Memory B cell (primary cell): Measurements from ENCODE around the gene CASZ1.

Experiments used
- ATAC-seq: fragments of 150-1000 bp; cut with Tn5 transposase; 2 replicates; pipeline ENCODE4 v1.10.0; 2021; ENCODE audit warnings: low read depth, mild to moderate bottlenecking, moderate library complexity
- DNase-seq, 2 donors: peaks; one replicate each; pipeline ENCODE4 v3.0.0; 2022; ENCODE audit warnings: low spot score in 2 of 2
- H3K27ac Mint-ChIP-seq: one replicate; pipeline ENCODE4 v1.8.0; 2022; ENCODE audit warnings: mild to moderate bottlenecking, moderate library complexity, mixed read lengths
- H3K27me3 Mint-ChIP-seq: one replicate; pipeline ENCODE4 v1.8.0; 2022; ENCODE audit warnings: mixed read lengths
- H3K36me3 Mint-ChIP-seq: one replicate; pipeline ENCODE4 v1.8.0; 2022; ENCODE audit warnings: mild to moderate bottlenecking, mixed read lengths
- H3K4me1 Mint-ChIP-seq: one replicate; pipeline ENCODE4 v1.8.0; 2022; ENCODE audit warnings: mixed read lengths
- H3K4me3 Mint-ChIP-seq: one replicate; pipeline ENCODE4 v1.8.0; 2022; ENCODE audit warnings: mild to moderate bottlenecking, moderate library complexity, mixed read lengths
- H3K9me3 Mint-ChIP-seq: one replicate; pipeline ENCODE4 v1.8.0; 2022; ENCODE audit warnings: mixed read lengths

CASZ1 gene

DNA sequence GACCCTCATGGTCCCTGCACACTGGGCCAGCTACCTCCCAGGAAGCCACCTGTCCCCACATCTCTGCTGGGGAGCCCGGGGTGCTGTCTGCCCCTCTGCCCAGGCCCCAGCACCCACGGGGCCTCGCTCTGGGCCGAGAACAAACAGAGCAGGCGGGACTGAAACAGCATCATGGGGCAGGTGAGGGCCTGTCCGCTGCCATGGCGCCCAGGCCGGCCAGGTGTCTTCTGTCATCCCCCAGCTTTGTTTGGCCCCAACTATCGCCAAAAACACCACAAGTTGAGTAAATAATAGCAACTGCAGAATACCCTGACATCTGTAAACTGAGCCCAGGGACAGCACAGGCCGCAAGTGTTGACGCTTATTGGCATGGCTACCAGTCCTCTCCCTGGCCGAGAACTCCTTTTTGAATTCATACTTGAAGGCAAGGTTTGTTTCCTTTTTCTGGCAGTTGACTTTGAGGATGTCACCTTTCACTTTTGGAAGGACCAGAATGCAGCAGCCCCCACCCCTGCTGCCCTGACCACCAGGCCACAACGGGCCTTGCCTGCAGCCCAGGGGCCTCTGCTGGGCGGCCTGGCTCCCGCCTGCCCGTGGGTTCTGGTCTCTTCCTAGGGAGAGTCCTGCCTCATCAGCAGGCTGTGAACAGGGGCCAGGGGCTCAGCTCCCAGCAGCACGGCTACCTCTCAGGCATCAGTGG, 152.7 kb downstream of the CASZ1 start:
- Mint-ChIP-seq H3K9me3 (no peaks in the 10 kb centered on the region), H3K4me1 (no peaks in the 10 kb centered on the region), H3K27ac (no peak overlapping the region), H3K27me3 (no peaks in the 10 kb centered on the region), H3K4me3 (no peak overlapping the region), H3K36me3 (peaks cover 16% of the 10 kb centered on the region)
- DNase-seq: no peak
- no peak for ATAC-seq

GRCh38 chr1:10642403-10643080, 153.9 kb downstream of the CASZ1 start:
- no peak overlapping the region for H3K4me3 Mint-ChIP-seq
- H3K36me3 Mint-ChIP-seq: peaks cover 16% of the 10 kb centered on the region
- no peaks in the 10 kb centered on the region for H3K4me1 Mint-ChIP-seq
- no peaks in the 10 kb centered on the region for H3K27me3 Mint-ChIP-seq
- ATAC-seq (no peak), DNase-seq (no peak)
- no peak overlapping the region for H3K27ac Mint-ChIP-seq
- no peaks in the 10 kb centered on the region for H3K9me3 Mint-ChIP-seq

GRCh38 chr1:10641976-10642375, 154.5 kb downstream of the CASZ1 start:
- Mint-ChIP-seq H3K27ac (no peak overlapping the region), H3K27me3 (no peaks in the 10 kb centered on the region), H3K36me3 (peaks cover 17% of the 10 kb centered on the region), H3K4me3 (no peak overlapping the region), H3K9me3 (no peaks in the 10 kb centered on the region), H3K4me1 (no peaks in the 10 kb centered on the region)
- ATAC-seq (no peak), DNase-seq (no peak)

GRCh38 chr1:10640843-10641553, 155.4 kb downstream of the CASZ1 start:
- Mint-ChIP-seq H3K27ac (no peak overlapping the region), H3K4me1 (no peaks in the 10 kb centered on the region), H3K4me3 (no peak overlapping the region), H3K36me3 (peaks cover 16% of the 10 kb centered on the region), H3K27me3 (no peaks in the 10 kb centered on the region), H3K9me3 (no peaks in the 10 kb centered on the region)
- DNase-seq: no peak
- no peak for ATAC-seq

DNA sequence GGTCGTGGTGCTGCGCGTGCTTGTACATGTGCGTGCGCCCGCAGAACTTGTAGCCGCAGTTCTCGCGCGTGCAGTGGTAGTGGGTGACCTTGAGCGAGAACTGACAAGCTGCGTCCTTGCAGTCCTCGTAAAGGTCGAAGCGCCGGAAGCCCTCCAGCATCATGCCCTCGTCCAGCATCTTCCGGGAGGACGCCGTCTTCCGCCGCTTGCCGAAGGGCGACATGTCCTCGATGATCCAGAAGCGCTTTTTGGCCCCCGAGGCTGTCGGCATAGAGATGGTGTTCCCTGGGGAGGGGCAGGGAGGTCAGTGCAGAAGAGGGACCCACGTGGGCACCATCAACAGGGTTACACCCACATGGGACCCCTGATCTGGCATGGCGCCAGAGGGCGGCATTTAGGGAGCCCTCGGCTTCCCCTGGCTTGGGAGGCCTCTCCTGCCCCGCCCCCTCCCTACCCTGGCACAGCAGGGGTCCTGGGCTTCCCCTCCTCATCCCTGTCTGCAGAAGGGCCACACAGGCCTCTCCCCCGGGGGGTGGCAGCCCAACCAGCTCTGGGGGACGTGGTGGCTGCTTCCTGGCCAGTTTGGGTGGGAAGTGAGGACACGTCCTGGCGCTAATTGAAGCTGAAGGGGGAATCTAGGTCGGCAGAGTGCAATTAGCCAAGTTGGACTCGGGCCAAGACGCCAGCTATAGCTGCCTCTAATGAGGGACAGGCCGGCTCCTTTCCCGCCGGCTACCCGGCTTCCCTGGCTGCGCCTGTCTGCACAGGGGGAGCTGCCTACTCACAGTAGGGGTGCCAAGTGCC, 156.5 kb downstream of the CASZ1 start:
- H3K4me3 Mint-ChIP-seq: no peak overlapping the region
- peaks cover 11% of the 10 kb centered on the region for H3K36me3 Mint-ChIP-seq
- H3K27me3 Mint-ChIP-seq: no peaks in the 10 kb centered on the region
- H3K9me3 Mint-ChIP-seq: no peaks in the 10 kb centered on the region
- no peak overlapping the region for H3K27ac Mint-ChIP-seq
- no peaks in the 10 kb centered on the region for H3K4me1 Mint-ChIP-seq
- DNase-seq (no peak), ATAC-seq (no peak)

- H3K4me1 Mint-ChIP-seq: no peaks in the 10 kb centered on the region
- ATAC-seq (no peak), DNase-seq (no peak)
- H3K4me3 Mint-ChIP-seq: no peak overlapping the region
- H3K9me3 Mint-ChIP-seq: no peaks in the 10 kb centered on the region
- H3K27ac Mint-ChIP-seq: no peak overlapping the region
- H3K36me3 Mint-ChIP-seq: peaks cover 11% of the 10 kb centered on the region
- no peaks in the 10 kb centered on the region for H3K27me3 Mint-ChIP-seq
These were observed 157.3 kb downstream of the CASZ1 start for GRCh38 chr1:10639011-10639774.

DNA sequence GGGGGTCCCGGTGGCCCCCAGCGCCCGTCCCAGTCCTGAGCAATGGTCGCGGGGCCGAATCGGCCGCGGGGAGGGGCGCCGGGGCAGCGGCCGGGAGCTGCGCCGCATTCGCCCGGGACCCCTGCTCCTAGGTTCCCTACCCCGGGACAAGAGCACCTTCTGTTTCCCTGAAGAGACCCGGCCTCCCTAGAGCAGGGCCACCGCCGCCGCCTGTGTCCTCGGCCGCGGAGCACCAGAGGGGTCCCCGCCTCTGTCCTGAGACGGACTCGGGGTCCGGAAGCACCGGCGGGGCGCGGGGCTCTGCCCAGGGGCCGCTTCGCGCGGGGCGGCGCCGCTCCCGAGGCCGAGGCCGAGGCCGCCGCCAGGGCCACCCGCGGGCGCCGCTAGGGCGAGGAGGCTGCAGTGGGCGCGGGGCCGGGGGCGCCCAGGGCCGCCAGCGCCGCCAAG, 157.9 kb downstream of the CASZ1 start:
- H3K9me3 Mint-ChIP-seq: no peaks in the 10 kb centered on the region

DNA sequence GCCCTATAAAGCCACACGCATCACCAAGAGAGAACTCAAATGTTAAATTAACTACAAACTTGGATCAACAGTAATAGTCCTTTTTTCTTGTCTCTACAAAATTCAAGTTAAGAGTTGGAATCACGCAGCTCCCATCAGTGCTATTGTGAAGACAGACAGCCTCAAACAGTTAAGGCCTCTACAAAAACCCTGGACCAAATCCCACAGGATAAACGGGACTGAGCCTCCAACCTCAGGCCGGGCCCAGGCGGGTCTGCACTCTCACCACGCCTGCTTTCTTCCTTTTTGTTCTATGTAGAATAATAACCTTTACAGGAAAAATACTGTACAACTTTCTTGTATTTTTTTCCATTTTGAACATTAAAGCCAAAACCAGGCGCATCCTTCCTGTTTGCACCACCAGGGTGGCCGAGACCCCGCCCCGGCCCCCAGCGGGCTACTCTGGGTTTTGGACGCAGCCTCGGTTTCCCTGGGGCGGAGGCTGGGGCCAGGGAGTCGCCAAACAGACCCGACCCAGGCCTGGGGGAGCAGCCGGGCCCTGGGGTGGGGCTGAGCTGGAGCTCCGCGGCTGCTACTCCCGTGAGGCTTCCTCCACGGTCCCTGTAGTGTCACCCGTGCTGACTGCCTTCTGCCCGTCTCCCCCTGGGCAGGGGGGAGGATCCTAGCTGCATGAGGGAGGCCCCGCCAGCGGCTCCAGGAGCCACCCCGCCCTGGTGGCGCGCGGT, 158.4 kb downstream of the CASZ1 start:
- H3K9me3 Mint-ChIP-seq: no peaks in the 10 kb centered on the region
- ATAC-seq (no peak), DNase-seq (no peak)
- H3K4me3 Mint-ChIP-seq: no peak overlapping the region
- H3K27me3 Mint-ChIP-seq: no peaks in the 10 kb centered on the region
- peaks cover 11% of the 10 kb centered on the region for H3K36me3 Mint-ChIP-seq
- no peaks in the 10 kb centered on the region for H3K4me1 Mint-ChIP-seq
- no peak overlapping the region for H3K27ac Mint-ChIP-seq

More for the DNA sequence above, 157.9 kb downstream of the CASZ1 start:
- Mint-ChIP-seq H3K36me3 (peaks cover 11% of the 10 kb centered on the region), H3K4me1 (no peaks in the 10 kb centered on the region), H3K27me3 (no peaks in the 10 kb centered on the region), H3K27ac (no peak overlapping the region), H3K4me3 (no peak overlapping the region)
- DNase-seq (no peak), ATAC-seq (no peak)

GRCh38 chr1:10637400-10637799, 159.0 kb downstream of the CASZ1 start:
- ATAC-seq: no peak
- H3K4me3 Mint-ChIP-seq: no peak overlapping the region

GRCh38 chr1:10635992-10636391, 160.5 kb downstream of the CASZ1 start:
- no peak for DNase-seq
- Mint-ChIP-seq H3K4me3 (no peak overlapping the region), H3K27me3 (no peaks in the 10 kb centered on the region), H3K4me1 (no peaks in the 10 kb centered on the region), H3K27ac (no peak overlapping the region), H3K9me3 (no peaks in the 10 kb centered on the region), H3K36me3 (peaks cover 5% of the 10 kb centered on the region)
- ATAC-seq: no peak

More at GRCh38 chr1:10637400-10637799, 159.0 kb downstream of the CASZ1 start:
- Mint-ChIP-seq H3K27me3 (no peaks in the 10 kb centered on the region), H3K4me1 (no peaks in the 10 kb centered on the region), H3K36me3 (peaks cover 11% of the 10 kb centered on the region), H3K27ac (no peak overlapping the region), H3K9me3 (no peaks in the 10 kb centered on the region)
- no peak for DNase-seq

DNA sequence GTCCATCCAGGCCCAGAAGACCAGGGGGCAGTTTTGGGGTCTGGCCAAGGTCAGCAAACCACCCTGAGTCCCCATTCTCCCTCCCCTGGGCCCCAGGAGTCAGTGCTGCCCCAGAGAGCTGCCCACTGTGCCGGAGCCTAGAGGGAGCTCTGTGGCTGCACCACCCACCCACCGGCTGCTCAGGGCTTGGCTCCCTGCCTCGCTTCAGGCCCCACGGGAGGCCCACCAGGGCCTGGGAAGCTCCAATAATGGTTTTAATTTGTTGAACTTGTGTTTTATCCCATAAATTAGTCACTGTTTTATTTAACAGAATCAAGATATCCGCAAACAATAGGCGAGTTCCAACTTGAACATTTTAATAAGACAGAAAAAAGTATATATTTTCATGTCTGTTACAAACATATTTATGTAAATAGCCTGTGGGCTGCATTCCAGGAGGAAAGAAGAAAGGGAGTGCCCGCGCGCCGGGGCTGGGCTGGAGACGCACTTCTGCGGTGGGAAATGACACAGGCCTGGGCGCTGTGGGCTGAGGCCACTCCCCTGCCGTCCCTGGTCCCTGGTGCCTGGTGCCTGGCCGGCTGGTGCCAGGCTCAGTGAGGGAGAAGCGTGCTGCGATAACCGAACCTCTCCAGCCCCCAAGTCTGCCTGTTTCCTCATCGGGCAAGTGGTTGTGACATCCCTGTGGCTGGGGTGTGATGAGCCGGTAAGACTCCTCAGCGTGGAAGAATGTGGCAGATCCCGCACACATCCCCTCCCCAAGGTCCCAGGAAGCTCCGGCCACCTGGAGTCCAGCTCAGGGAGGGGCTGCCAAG, 161.2 kb downstream of the CASZ1 start:
- Mint-ChIP-seq H3K4me3 (no peak overlapping the region), H3K27ac (no peak overlapping the region), H3K9me3 (no peaks in the 10 kb centered on the region), H3K4me1 (no peaks in the 10 kb centered on the region), H3K27me3 (no peaks in the 10 kb centered on the region), H3K36me3 (peaks cover 7% of the 10 kb centered on the region)
- no peak for ATAC-seq
- no peak for DNase-seq

GRCh38 chr1:10634428-10635084, 161.9 kb downstream of the CASZ1 start:
- Mint-ChIP-seq H3K4me3 (no peak overlapping the region), H3K27me3 (no peaks in the 10 kb centered on the region), H3K4me1 (no peaks in the 10 kb centered on the region), H3K9me3 (no peaks in the 10 kb centered on the region), H3K27ac (no peak overlapping the region), H3K36me3 (peaks cover 8% of the 10 kb centered on the region)
- DNase-seq (no peak), ATAC-seq (no peak)
